Measurements from ENCODE around the gene HOXC5.

Gene HOXC5

GRCh38 chr12:54006559-54007220 is 26.2 kb upstream of the HOXC5 start:
- DNase-seq (ENCODE audit: low read depth): no peak

- no peak for DNase-seq (ENCODE audit: low read depth)
Measured at GRCh38 chr12:54007538-54008259, 25.2 kb upstream of the HOXC5 start.

- no peak for DNase-seq (ENCODE audit: low read depth)
Measured at GRCh38 chr12:54008260-54008552, 24.6 kb upstream of the HOXC5 start.

GRCh38 chr12:54009171-54010052 is 23.4 kb upstream of the HOXC5 start:
- DNase-seq (ENCODE audit: low read depth): no peak

- no peak for DNase-seq (ENCODE audit: low read depth)
Measured at GRCh38 chr12:54010053-54010971, 22.5 kb upstream of the HOXC5 start.

GRCh38 chr12:54010972-54011664 is 21.7 kb upstream of the HOXC5 start:
- no peak for DNase-seq (ENCODE audit: low read depth)

- DNase-seq (ENCODE audit: low read depth): no peak
Measured at GRCh38 chr12:54011665-54012532, 21.0 kb upstream of the HOXC5 start.

- DNase-seq (ENCODE audit: low read depth): no peak
Measured at GRCh38 chr12:54012631-54013409, 20.0 kb upstream of the HOXC5 start.

GRCh38 chr12:54014377-54015017 is 18.4 kb upstream of the HOXC5 start:
- no peak for DNase-seq (ENCODE audit: low read depth)

- no peak for DNase-seq (ENCODE audit: low read depth)
Measured at GRCh38 chr12:54015018-54015931, 17.6 kb upstream of the HOXC5 start.

GRCh38 chr12:54016051-54016450 is 16.8 kb upstream of the HOXC5 start:
- no peak for DNase-seq (ENCODE audit: low read depth)

GRCh38 chr12:54016478-54016964 is 16.3 kb upstream of the HOXC5 start:
- DNase-seq (ENCODE audit: low read depth): no peak

- DNase-seq (ENCODE audit: low read depth): no peak
Measured at GRCh38 chr12:54017027-54017788, 15.6 kb upstream of the HOXC5 start.

GRCh38 chr12:54017878-54018467 is 14.9 kb upstream of the HOXC5 start:
- DNase-seq (ENCODE audit: low read depth): peak; percentile 49

- DNase-seq (ENCODE audit: low read depth): no peak
Measured at GRCh38 chr12:54018468-54018984, 14.3 kb upstream of the HOXC5 start.

GRCh38 chr12:54019091-54019811 is 13.6 kb upstream of the HOXC5 start:
- no peak for DNase-seq (ENCODE audit: low read depth)

All from stimulated activated CD8-positive, alpha-beta memory T cell treated with anti-CD3 and anti-CD28 coated beads, Interleukin-7, amount 100 ng/mL, for 24 hours (primary cell).